Lower leg skin (tissue), 3 donors: Measurements from ENCODE around the gene PARG.

Experiments used
- CTCF ChIP-seq, 3 donors: fragments of 450-650 bp; IDR thresholded peaks; one replicate each; pipeline ENCODE4 v1.5.1; 2016; ENCODE audit warnings: antibody characterized with exemption in 3 of 3, mild to moderate bottlenecking in 3 of 3, moderate library complexity in 2 of 3
- POLR2A ChIP-seq, 2 donors: fragments of 450-650 bp; IDR thresholded peaks; one replicate each; pipeline ENCODE4 v1.6.1; 2016 to 2017; ENCODE audit warnings: antibody characterized with exemption in 2 of 2, mild to moderate bottlenecking in 1 of 2, moderate library complexity in 1 of 2

- TF ChIP-seq POLR2A (IDR thresholded peaks at IDR 0.05) (no peak), CTCF (IDR thresholded peaks at IDR 0.05) (no peak)
Observed at GRCh38 chr10:49841615-49842332, 100.1 kb downstream of the PARG start.
